K562 (cell line): ENCODE results near the gene CD1D. TPM values are rescaled to one million over a fixed set of nuclear protein-coding genes. Genes with fewer than 3 reads are reported as not detected.

Experiments used
- ATAC-seq: fragments of 200-7000 bp; cut with Tn5 transposase; 3 replicates; pipeline ENCODE4 v1.9.1; 2020; ENCODE audit warnings: moderate library complexity
- BruUV-seq: library from RNA; stranded (reverse); fragments of 400-500 nt; replicated peaks from 2 replicates; lab custom pipeline; 2021; lab: Mats Ljungman, UMichigan
- CTCF ChIA-PET: fragments of 300-600 bp; formaldehyde crosslinking; extraction: SDS; loops from one replicate; lab custom pipeline; 2021; ENCODE audit warnings: low intra/inter-chr PET ratio; lab: Yijun Ruan, JAX
- POLR2A ChIA-PET: fragments of 300-600, 350-650 bp; sonication (Branson Sonifier 250); formaldehyde crosslinking; extraction: SDS; loops from one replicate; lab custom pipeline; 2021; ENCODE audit warnings: antibody characterized with exemption, inconsistent platforms; lab: Yijun Ruan, JAX
- DNase-seq, 4 experiments: peaks; one replicate each; pipeline versions ENCODE4 v3.0.0 to v3.0.0-alpha.2; 2011 to 2018; ENCODE audit warnings: low spot score in 3 of 4, mixed read lengths in 3 of 4; ENCODE audit errors: extremely low read depth in 1 of 4
- FAIRE-seq: peaks from 2 replicates; lab custom pipeline; 2011; peaks lifted over from hg19 to GRCh38; lab: Jason Lieb, UNC
- H2AFZ ChIP-seq: 2 replicates; pipeline ENCODE4 v1.6.0; 2011; ENCODE audit warnings: low read depth, low read length, control low read depth, inconsistent platforms
- H3K27ac ChIP-seq: fragments of 200-600 bp; 3 replicates; pipeline ENCODE4 v1.8.0; 2011; ENCODE audit warnings: low read depth, mild to moderate bottlenecking, control low read depth, inconsistent platforms, low read length, moderate library complexity, mixed read lengths; ENCODE audit errors: extremely low read depth
- H3K27me3 ChIP-seq, 2 experiments: fragments of 300-600 bp in 1 of 2; 2 replicates in 1 of 2; 3 replicates in 1 of 2; pipeline versions ENCODE4 v1.6.0 to v1.8.0; 2011; ENCODE audit warnings: inconsistent platforms in 2 of 2, low read length in 2 of 2, mild to moderate bottlenecking in 1 of 2, mixed read lengths in 1 of 2, moderate library complexity in 1 of 2; ENCODE audit not compliant: control insufficient read depth in 2 of 2, insufficient read depth in 2 of 2
- H3K36me3 ChIP-seq: fragments of 300-600 bp; 3 replicates; pipeline ENCODE4 v1.8.0; 2011; ENCODE audit warnings: mild to moderate bottlenecking, low read length, inconsistent platforms; ENCODE audit not compliant: control insufficient read depth, insufficient read depth
- H3K4me1 ChIP-seq, 2 experiments: fragments of 200-600 bp in 1 of 2; replicated peaks in 1 of 2; 2 replicates in 1 of 2; 3 replicates in 1 of 2; pipeline versions ENCODE4 v1.5.1 to v1.8.0; 2011; ENCODE audit warnings: inconsistent platforms in 2 of 2, low read length in 2 of 2, mild to moderate bottlenecking in 1 of 2, mixed read lengths in 1 of 2, moderate library complexity in 1 of 2; ENCODE audit not compliant: control insufficient read depth in 2 of 2, insufficient read depth in 2 of 2
- H3K4me2 ChIP-seq: 2 replicates; pipeline ENCODE4 v1.6.1; 2011; ENCODE audit warnings: low read length, control low read depth, inconsistent platforms, mixed read lengths; ENCODE audit not compliant: insufficient read depth
- H3K4me3 ChIP-seq: fragments of 200-600 bp; sonication (generic), shearing (Covaris generic); 2 replicates; pipeline ENCODE4 v1.5.1; 2016; ENCODE audit warnings: control low read depth, inconsistent platforms
- H3K79me2 ChIP-seq: fragments of 200-600 bp; 3 replicates; pipeline ENCODE4 v1.8.0; 2011; ENCODE audit warnings: low read length, inconsistent platforms; ENCODE audit not compliant: control insufficient read depth, insufficient read depth
- H3K9ac ChIP-seq, 2 experiments: 2 replicates each; pipeline versions ENCODE4 v1.6.0 to v1.6.1; 2011; ENCODE audit warnings: low read depth in 2 of 2, low read length in 2 of 2, control low read depth in 1 of 2, inconsistent platforms in 1 of 2, mild to moderate bottlenecking in 1 of 2, mixed read lengths in 1 of 2; ENCODE audit not compliant: insufficient read depth in 1 of 2
- H3K9me1 ChIP-seq: one replicate; pipeline ENCODE4 v1.6.0; 2011; ENCODE audit warnings: inconsistent platforms, mild to moderate bottlenecking, low read length, moderate library complexity; ENCODE audit not compliant: control insufficient read depth, insufficient read depth
- H3K9me3 ChIP-seq: replicated peaks from 2 replicates; pipeline ENCODE4 v1.5.1; 2011; ENCODE audit warnings: low read depth, low read length, inconsistent platforms; ENCODE audit not compliant: control insufficient read depth, insufficient read depth
- H4K20me1 ChIP-seq: replicated peaks from 2 replicates; pipeline ENCODE4 v1.6.1; 2011; ENCODE audit warnings: low read length, inconsistent platforms, mixed read lengths; ENCODE audit not compliant: control insufficient read depth, insufficient read depth
- IRF9 ChIP-seq: fragments of 450-650 bp; IDR thresholded peaks from 2 replicates; pipeline ENCODE4 v1.6.1; 2016; ENCODE audit warnings: missing biosample characterization, missing genetic modification characterization
- KAT2B ChIP-seq: IDR thresholded peaks from one replicate; pipeline ENCODE4 v1.6.1; 2012; ENCODE audit warnings: low read depth, mild to moderate bottlenecking, control low read depth, inconsistent platforms, low read length, moderate library complexity
- SRF ChIP-seq, 2 experiments: fragments of 250-450, 450-650 bp in 1 of 2; sonication (Bioruptor Pico) in 1 of 2; sonication (generic) in 1 of 2; formaldehyde crosslinking; IDR thresholded peaks; 2 replicates each; pipeline versions ENCODE4 v1.5.0 to v1.5.1; 2020 to 2022; ENCODE audit warnings: mild to moderate bottlenecking in 1 of 2, missing genetic modification reagents in 1 of 2
- WGBS: fragments of 100-300 bp; shearing (Covaris generic); methylation state at CpG from one replicate; pipeline ENCODE4 v1.1.6; 2016; ENCODE audit warnings: low coverage, mixed read lengths; ENCODE audit not compliant: insufficient coverage; ENCODE audit errors: missing lambda C conversion rate; 5-methylcytosine and 5-hydroxymethylcytosine counted together
- in situ Hi-C: fragments of 300-500 bp; cut with MboI; formaldehyde crosslinking; loops from 4 replicates; pipeline ENCODE4 v1.15.0; 2018; ENCODE audit warnings: inconsistent platforms, mixed read lengths
- intact Hi-C: fragments of 100-400 bp; cut with micrococcal nuclease; formaldehyde crosslinking; loops from 2 replicates; pipeline ENCODE4 v1.14.2; 2022
- polyA plus RNA-seq, 8 experiments: library from polyadenylated mRNA; depleted of rRNA in 4 of 8; stranded (reverse) in 5 of 8; unstranded in 3 of 8; fragments of >200 nt; fragmentation: Nextera tagmentation in 2 of 8; fragmentation: Illumina TruSeq in 1 of 8; extraction: Ambion mirVana in 2 of 8; extraction: Trizol in 1 of 8; gene quantifications; 2 replicates each; pipeline versions ENCODE4 v1.2.1 to v1.2.3, GENCODE V29; 2011 to 2014; ENCODE audit warnings: inconsistent platforms in 1 of 8, missing spikeins in 1 of 8
- total RNA-seq, 7 experiments: library from RNA; depleted of rRNA in 6 of 7; stranded (reverse); fragments of >200 nt in 6 of 7; fragmentation: Illumina TruSeq in 2 of 7; extraction: Trizol in 2 of 7; gene quantifications; 2 replicates each; pipeline versions ENCODE4 v1.2.1 to v1.2.3, GENCODE V29; 2011 to 2021; ENCODE audit warnings: low replicate concordance in 1 of 7
- TF ChIP-seq, protein P1 (sequence below), 2 experiments: fragments of 250-450 bp in 1 of 2; fragments of 450-650 bp in 1 of 2; sonication (Bioruptor Pico) in 1 of 2; IDR thresholded peaks; 2 replicates each; pipeline versions ENCODE4 v1.6.1 to v1.8.0; 2016 to 2021; ENCODE audit warnings: mild to moderate bottlenecking in 2 of 2, moderate library complexity in 2 of 2, missing compliant biosample characterization in 1 of 2, missing genetic modification characterization in 1 of 2

CD1D gene
- total and polyA plus RNA-seq, 9 of the 15 experiments (the other 6 are each of a cell fraction or from before 2014, with no cell fraction given) = 0.03 TPM; not detected in 8

- 2% methylated on average over 5 of the region's 5 CpGs for WGBS
- no peak overlapping the region for H3K9ac ChIP-seq
- no peaks in the 10 kb centered on the region for H3K9me3 ChIP-seq
- no peak for FAIRE-seq
- no peak overlapping the region for H3K4me2 ChIP-seq
- TF ChIP-seq KAT2B (no peak), IRF9 (tag) (0 out of 2 replicates have a peak, but pooled peaks have one; percentile 15)
- intact Hi-C loops (no loop called here), in situ Hi-C loops (no loop called here)
- H2AFZ ChIP-seq = peak overlapping the region; percentile 33; the same call in 1 of the 2 replicates
- H3K27me3 ChIP-seq = no peaks in the 10 kb centered on the region
- H3K27ac ChIP-seq = no peak overlapping the region
- BruUV-seq = no TSS peak
- H3K79me2 ChIP-seq = no peaks in the 10 kb centered on the region
- CTCF ChIA-PET = no interaction called here
- H3K9me1 ChIP-seq = peaks cover 3% of the 10 kb centered on the region
- POLR2A ChIA-PET = interaction anchor here (1.2 kb wide), 1 partner anchor 9 kb away, joined by 4 read pairs; no protein-coding TSS in a partner anchor
- no peak overlapping the region for H3K4me3 ChIP-seq
- H3K4me1 ChIP-seq = peaks cover 6 to 7% of the 10 kb centered on the region in 2 experiments; a peak in 4 of 5 replicates
- H4K20me1 ChIP-seq = no peaks in the 10 kb centered on the region
- ATAC-seq = no peak
- no peaks in the 10 kb centered on the region for H3K36me3 ChIP-seq
- DNase-seq = no peak
Measured at GRCh38 chr1:158153746-158154444, 26.8 kb upstream of the CD1D start.

DNA sequence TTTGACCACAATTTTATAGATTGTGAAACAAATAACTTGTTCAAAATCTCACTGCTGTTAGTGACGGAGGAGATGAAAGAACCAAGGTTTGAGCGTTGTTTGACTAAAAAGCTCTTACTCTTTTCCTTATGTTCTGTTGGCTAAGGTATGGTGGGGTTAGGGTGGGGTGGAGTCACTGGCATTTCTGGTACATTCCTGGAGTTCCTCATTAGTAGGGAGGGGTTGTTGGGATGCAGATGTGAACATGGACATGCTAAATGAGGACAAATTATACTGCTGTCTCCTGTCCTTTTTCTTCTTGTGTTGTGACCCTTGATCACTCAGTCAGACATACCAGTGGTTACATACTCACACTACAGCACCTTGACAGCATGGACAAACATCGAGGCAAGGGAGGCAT lies 26.2 kb upstream of the CD1D start:
- Histone ChIP-seq H3K4me3 (no peak overlapping the region), H3K9ac (no peak overlapping the region), H3K27me3 (no peaks in the 10 kb centered on the region), H4K20me1 (no peaks in the 10 kb centered on the region), H3K27ac (no peak overlapping the region), H3K36me3 (no peaks in the 10 kb centered on the region), H3K4me1 (peaks cover 2% of the 10 kb centered on the region in 2 experiments; a peak in 3 of 5 replicates), H3K9me1 (no peaks in the 10 kb centered on the region), H2AFZ (peak overlapping the region; percentile 34), H3K9me3 (no peaks in the 10 kb centered on the region), H3K79me2 (no peaks in the 10 kb centered on the region), H3K4me2 (no peak overlapping the region)
- intact Hi-C loops (no loop called here), in situ Hi-C loops (no loop called here)
- WGBS = 40% methylated on average over 3 of the region's 3 CpGs
- no peak for TF ChIP-seq SRF (CRISPR knock-in tag; IDR thresholded peaks at IDR 0.05)
- TF ChIP-seq, protein P1, sequence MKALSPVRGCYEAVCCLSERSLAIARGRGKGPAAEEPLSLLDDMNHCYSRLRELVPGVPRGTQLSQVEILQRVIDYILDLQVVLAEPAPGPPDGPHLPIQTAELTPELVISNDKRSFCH (CRISPR knock-in tag; IDR thresholded peaks at IDR 0.05) = no peak
- TF ChIP-seq, protein P1 (tag; IDR thresholded peaks at IDR 0.05) = no peak
- ChIA-PET CTCF (no interaction called here), POLR2A (no interaction called here)
- DNase-seq (no peak), FAIRE-seq (no peak), ATAC-seq (no peak)
- no TSS peak for BruUV-seq
